SW 1271 (cell line): ENCODE measurements around the gene TTC31.
A peak's percentile ranks its signal among the peaks of the same experiment; 100 is the strongest.

Experiments used
- DNase-seq, 2 experiments: peaks; one replicate each; lab custom pipeline; 2025; lab: John Stamatoyannopoulos, UW

Gene TTC31

GRCh38 chr2:74526649-74527230, 43.9 kb downstream of the TTC31 start:
- no peak for DNase-seq

- DNase-seq = no peak
These were observed 44.9 kb downstream of the TTC31 start for GRCh38 chr2:74527741-74528140.

GRCh38 chr2:74528600-74529356, 45.9 kb downstream of the TTC31 start:
- no peak for DNase-seq

- peak; percentile 93 to 96 for DNase-seq
These were observed 46.7 kb downstream of the TTC31 start, which contains the start of the genes AUP1 and HTRA2 for GRCh38 chr2:74529357-74530238. Gene AUP1, minus strand, starts transcription at chr2:74529706. Its CDS starts 77 bp downstream, at chr2:74529629. Gene HTRA2, plus strand, starts transcription at chr2:74529933. Its CDS starts 74 bp downstream, at chr2:74530007.

DNA sequence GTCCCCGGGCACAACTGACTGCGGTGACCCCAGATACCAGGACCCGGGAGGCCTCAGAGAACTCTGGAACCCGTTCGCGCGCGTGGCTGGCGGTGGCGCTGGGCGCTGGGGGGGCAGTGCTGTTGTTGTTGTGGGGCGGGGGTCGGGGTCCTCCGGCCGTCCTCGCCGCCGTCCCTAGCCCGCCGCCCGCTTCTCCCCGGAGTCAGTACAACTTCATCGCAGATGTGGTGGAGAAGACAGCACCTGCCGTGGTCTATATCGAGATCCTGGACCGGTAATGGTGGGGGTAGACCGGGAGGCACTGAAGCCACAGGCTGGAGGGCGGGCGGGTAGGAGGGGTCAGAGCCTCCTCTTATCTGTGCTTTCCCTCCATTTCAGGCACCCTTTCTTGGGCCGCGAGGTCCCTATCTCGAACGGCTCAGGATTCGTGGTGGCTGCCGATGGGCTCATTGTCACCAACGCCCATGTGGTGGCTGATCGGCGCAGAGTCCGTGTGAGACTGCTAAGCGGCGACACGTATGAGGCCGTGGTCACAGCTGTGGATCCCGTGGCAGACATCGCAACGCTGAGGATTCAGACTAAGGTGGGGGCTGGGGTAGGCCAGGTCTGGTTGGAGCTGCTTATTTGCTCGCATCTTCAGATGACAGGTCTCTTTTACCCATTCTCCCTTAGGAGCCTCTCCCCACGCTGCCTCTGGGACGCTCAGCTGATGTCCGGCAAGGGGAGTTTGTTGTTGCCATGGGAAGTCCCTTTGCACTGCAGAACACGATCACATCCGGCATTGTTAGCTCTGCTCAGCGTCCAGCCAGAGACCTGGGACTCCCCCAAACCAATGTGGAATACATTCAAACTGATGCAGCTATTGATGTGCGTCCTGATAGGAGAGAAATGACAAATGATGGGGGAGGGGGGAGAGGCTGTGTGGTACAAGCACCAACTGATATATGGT, 47.6 kb downstream of the TTC31 start:
- peak in 1 of 2 experiments; percentile 41 for DNase-seq

- DNase-seq = no peak
These were observed 48.8 kb downstream of the TTC31 start for GRCh38 chr2:74531666-74532065.

GRCh38 chr2:74532222-74532621, 49.3 kb downstream of the TTC31 start:
- DNase-seq = peak in 1 of 2 experiments; percentile 60

DNA sequence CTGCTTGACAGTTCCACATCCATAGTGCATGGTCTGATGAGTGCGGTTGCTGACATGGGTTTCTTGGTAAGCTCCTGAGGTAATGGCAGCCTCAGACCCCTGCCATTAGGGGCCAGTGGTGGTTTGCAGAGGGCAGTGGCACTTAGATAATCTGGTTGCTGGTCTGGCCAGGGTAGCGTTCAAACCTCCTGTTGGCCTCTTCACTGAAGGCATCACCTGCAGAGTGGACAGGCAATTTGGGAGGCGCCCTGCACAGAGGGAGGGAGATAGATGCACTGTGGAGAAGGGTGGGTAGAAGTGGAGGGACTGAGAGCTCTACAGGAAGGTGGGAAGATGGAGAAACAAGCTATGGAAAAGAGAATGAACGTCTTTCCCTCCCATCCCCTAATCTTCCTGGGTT, 50.6 kb downstream of the TTC31 start:
- DNase-seq = no peak

GRCh38 chr2:74534411-74534810, 51.5 kb downstream of the TTC31 start:
- no peak for DNase-seq

- DNase-seq = no peak
These were observed 52.6 kb downstream of the TTC31 start for GRCh38 chr2:74535440-74535965.

GRCh38 chr2:74536166-74536950, 53.5 kb downstream of the TTC31 start:
- no peak for DNase-seq

- no peak for DNase-seq
These were observed 54.3 kb downstream of the TTC31 start for GRCh38 chr2:74537140-74537539.

DNA sequence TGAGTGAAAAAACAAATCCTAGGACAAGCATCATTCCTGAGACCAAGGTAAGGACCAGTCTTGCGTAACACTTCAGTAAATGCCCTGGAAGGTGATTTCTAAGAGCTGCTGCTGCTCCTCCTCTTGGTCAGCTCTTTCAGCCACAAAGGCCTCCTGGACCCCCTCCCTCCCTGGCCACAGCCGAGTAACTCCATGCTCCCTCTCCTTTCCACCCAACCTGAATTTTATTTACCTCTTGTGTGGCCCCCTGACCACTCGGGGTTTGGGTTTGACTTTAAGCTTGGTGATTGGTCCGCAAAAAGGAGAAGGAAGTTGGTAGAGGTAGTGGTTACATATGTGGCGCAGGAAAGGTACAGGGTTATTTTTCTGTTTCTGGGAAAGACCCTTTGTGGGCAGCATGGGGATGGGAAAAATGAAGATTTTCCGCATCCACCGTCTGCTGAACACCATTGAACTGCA, 56.0 kb downstream of the TTC31 start:
- no peak for DNase-seq

- DNase-seq = no peak
These were observed 57.4 kb downstream of the TTC31 start for GRCh38 chr2:74540291-74540690.

- DNase-seq = no peak
These were observed 60.1 kb downstream of the TTC31 start for GRCh38 chr2:74542978-74543377.
